Trophoblast cell (in vitro differentiated cells and primary cell): Measurements from ENCODE around the gene UBA6.
A peak's percentile ranks its signal among the peaks of the same experiment; 100 is the strongest.

Experiments used
- DNase-seq, 2 donors: peaks; one replicate each; pipeline ENCODE4 v3.0.0-alpha.2; 2016
- H2AFZ ChIP-seq: 2 replicates; pipeline ENCODE4 v1.6.1; 2013; ENCODE audit warnings: low read length, moderate library complexity, mild to moderate bottlenecking; ENCODE audit not compliant: insufficient read depth, poor library complexity
- H2AK5ac ChIP-seq: 2 replicates; pipeline ENCODE4 v1.6.1; 2013; ENCODE audit warnings: mild to moderate bottlenecking, low read length
- H2BK120ac ChIP-seq: 2 replicates; pipeline ENCODE4 v1.6.1; 2013; ENCODE audit warnings: low read length, mild to moderate bottlenecking, moderate library complexity; ENCODE audit not compliant: insufficient read depth, poor library complexity
- H2BK12ac ChIP-seq: 2 replicates; pipeline ENCODE4 v1.6.1; 2013; ENCODE audit warnings: mild to moderate bottlenecking, low read length, moderate library complexity
- H2BK5ac ChIP-seq: 2 replicates; pipeline ENCODE4 v1.6.1; 2013; ENCODE audit warnings: low read length, low read depth, moderate library complexity, mild to moderate bottlenecking; ENCODE audit not compliant: poor library complexity
- H3K14ac ChIP-seq: 2 replicates; pipeline ENCODE4 v1.6.1; 2013; ENCODE audit warnings: mild to moderate bottlenecking, low read length
- H3K18ac ChIP-seq: 2 replicates; pipeline ENCODE4 v1.6.1; 2013; ENCODE audit warnings: mild to moderate bottlenecking, low read length
- H3K23ac ChIP-seq: 2 replicates; pipeline ENCODE4 v1.6.1; 2013; ENCODE audit warnings: low read length
- H3K27ac ChIP-seq: 2 replicates; pipeline ENCODE4 v1.5.1; 2013; ENCODE audit warnings: low read depth, mild to moderate bottlenecking, inconsistent platforms, low read length, moderate library complexity
- H3K27me3 ChIP-seq: 2 replicates; pipeline ENCODE4 v1.6.1; 2013; ENCODE audit warnings: inconsistent platforms, mild to moderate bottlenecking, low read length, moderate library complexity; ENCODE audit not compliant: insufficient read depth
- H3K36me3 ChIP-seq, 2 experiments: 1 replicate in 1 of 2; 2 replicates in 1 of 2; pipeline ENCODE4 v1.6.1; 2013; ENCODE audit warnings: low read length in 2 of 2, mild to moderate bottlenecking in 2 of 2, moderate library complexity in 1 of 2; ENCODE audit not compliant: insufficient read depth in 2 of 2, control insufficient read depth in 1 of 2
- H3K4ac ChIP-seq: 2 replicates; pipeline ENCODE4 v1.6.1; 2013; ENCODE audit warnings: low read depth, mild to moderate bottlenecking, low read length, moderate library complexity
- H3K4me1 ChIP-seq, 2 experiments: 1 replicate in 1 of 2; 2 replicates in 1 of 2; pipeline ENCODE4 v1.6.1; 2013; ENCODE audit warnings: low read length in 2 of 2, mild to moderate bottlenecking in 2 of 2, moderate library complexity in 1 of 2; ENCODE audit not compliant: insufficient read depth in 2 of 2, control insufficient read depth in 1 of 2
- H3K4me2 ChIP-seq: 2 replicates; pipeline ENCODE4 v1.6.1; 2013; ENCODE audit warnings: inconsistent platforms, mild to moderate bottlenecking, low read length, moderate library complexity
- H3K4me3 ChIP-seq: 2 replicates; pipeline ENCODE4 v1.5.1; 2013; ENCODE audit warnings: mild to moderate bottlenecking, low read depth, low read length, inconsistent platforms
- H3K79me1 ChIP-seq: one replicate; pipeline ENCODE4 v1.6.1; 2013; ENCODE audit warnings: low read length
- H3K79me2 ChIP-seq: 2 replicates; pipeline ENCODE4 v1.6.1; 2013; ENCODE audit warnings: low read length, mild to moderate bottlenecking; ENCODE audit not compliant: control insufficient read depth, insufficient read depth, poor library complexity
- H3K9ac ChIP-seq: 2 replicates; pipeline ENCODE4 v1.6.1; 2013; ENCODE audit warnings: mild to moderate bottlenecking, low read length
- H3K9me3 ChIP-seq: 2 replicates; pipeline ENCODE4 v1.6.1; 2013; ENCODE audit warnings: low read depth, mild to moderate bottlenecking, control low read depth, inconsistent platforms, low read length; ENCODE audit not compliant: insufficient read depth
- H4K12ac ChIP-seq: 2 replicates; pipeline ENCODE4 v1.6.1; 2013; ENCODE audit warnings: low read depth, mild to moderate bottlenecking, low read length, moderate library complexity
- H4K8ac ChIP-seq: 2 replicates; pipeline ENCODE4 v1.6.1; 2013; ENCODE audit warnings: low read depth, mild to moderate bottlenecking, low read length, moderate library complexity
- H4K91ac ChIP-seq: one replicate; pipeline ENCODE4 v1.6.1; 2013; ENCODE audit warnings: low read depth, mild to moderate bottlenecking, low read length, moderate library complexity
- WGBS: extraction: QIAGEN DNeasy Blood & Tissue Kit; methylation state at CpG from one replicate; pipeline ENCODE4 v1.1.7; 2013; ENCODE audit warnings: missing lambda C conversion rate; ENCODE audit not compliant: insufficient read length, insufficient coverage; ENCODE audit errors: extremely low coverage; 5-methylcytosine and 5-hydroxymethylcytosine counted together

UBA6 gene

GRCh38 chr4:67573193-67573592 is 127.8 kb downstream of the UBA6 start:
- no peaks in the 10 kb centered on the region for H3K79me2 ChIP-seq
- no peak overlapping the region for H3K4ac ChIP-seq
- H3K9ac ChIP-seq: no peak overlapping the region
- H3K4me1 ChIP-seq: no peaks in the 10 kb centered on the region
- DNase-seq: no peak
- no peak overlapping the region for H4K12ac ChIP-seq
- no peaks in the 10 kb centered on the region for H3K9me3 ChIP-seq
- no peaks in the 10 kb centered on the region for H3K27me3 ChIP-seq
- no peaks in the 10 kb centered on the region for H3K36me3 ChIP-seq
- H2BK120ac ChIP-seq: no peak overlapping the region
- no peak overlapping the region for H3K4me2 ChIP-seq
- H3K14ac ChIP-seq: no peak overlapping the region
- H4K91ac ChIP-seq: no peak overlapping the region
- H3K23ac ChIP-seq: no peak overlapping the region
- H2BK12ac ChIP-seq: no peak overlapping the region
- H4K8ac ChIP-seq: no peak overlapping the region
- H2BK5ac ChIP-seq: no peak overlapping the region
- no peak overlapping the region for H2AFZ ChIP-seq
- H3K4me3 ChIP-seq: no peak overlapping the region
- H3K18ac ChIP-seq: no peak overlapping the region
- H2AK5ac ChIP-seq: no peak overlapping the region
- no peaks in the 10 kb centered on the region for H3K79me1 ChIP-seq
- no peak overlapping the region for H3K27ac ChIP-seq

GRCh38 chr4:67571975-67572374 is 129.0 kb downstream of the UBA6 start:
- Histone ChIP-seq H3K79me2 (no peaks in the 10 kb centered on the region), H3K27ac (no peak overlapping the region), H3K4me1 (no peaks in the 10 kb centered on the region), H2AK5ac (no peak overlapping the region), H3K79me1 (no peaks in the 10 kb centered on the region), H3K4me2 (no peak overlapping the region), H3K27me3 (no peaks in the 10 kb centered on the region), H3K18ac (no peak overlapping the region), H3K9me3 (no peaks in the 10 kb centered on the region), H4K8ac (no peak overlapping the region), H4K12ac (no peak overlapping the region), H3K36me3 (no peaks in the 10 kb centered on the region), H3K4me3 (no peak overlapping the region), H2AFZ (no peak overlapping the region), H2BK5ac (no peak overlapping the region), H4K91ac (no peak overlapping the region), H3K9ac (no peak overlapping the region), H3K23ac (no peak overlapping the region), H3K14ac (no peak overlapping the region), H2BK12ac (no peak overlapping the region), H2BK120ac (no peak overlapping the region), H3K4ac (no peak overlapping the region)
- DNase-seq: no peak
- no CpG with 5 or more reads among the region's 1 CpG for WGBS

GRCh38 chr4:67570537-67570936 is 130.4 kb downstream of the UBA6 start:
- no peak overlapping the region for H3K9ac ChIP-seq
- no peak overlapping the region for H4K8ac ChIP-seq
- no peak overlapping the region for H2BK5ac ChIP-seq
- no peak overlapping the region for H3K27ac ChIP-seq
- H3K4me2 ChIP-seq: no peak overlapping the region
- H4K12ac ChIP-seq: no peak overlapping the region
- H3K4ac ChIP-seq: no peak overlapping the region
- H3K4me1 ChIP-seq: no peaks in the 10 kb centered on the region
- no peaks in the 10 kb centered on the region for H3K36me3 ChIP-seq
- no peaks in the 10 kb centered on the region for H3K79me1 ChIP-seq
- no peak overlapping the region for H2BK120ac ChIP-seq
- no peak for DNase-seq
- WGBS: no CpG with 5 or more reads among the region's 1 CpG
- no peak overlapping the region for H3K23ac ChIP-seq
- H3K4me3 ChIP-seq: no peak overlapping the region
- no peak overlapping the region for H2AFZ ChIP-seq
- no peaks in the 10 kb centered on the region for H3K79me2 ChIP-seq
- H3K18ac ChIP-seq: no peak overlapping the region
- no peak overlapping the region for H3K14ac ChIP-seq
- H2AK5ac ChIP-seq: no peak overlapping the region
- H3K9me3 ChIP-seq: no peaks in the 10 kb centered on the region
- no peak overlapping the region for H2BK12ac ChIP-seq
- H3K27me3 ChIP-seq: no peaks in the 10 kb centered on the region
- H4K91ac ChIP-seq: no peak overlapping the region

- no peak overlapping the region for H4K91ac ChIP-seq
These were observed 132.1 kb downstream of the UBA6 start for GRCh38 chr4:67568820-67569219.

More at GRCh38 chr4:67568820-67569219, 132.1 kb downstream of the UBA6 start:
- H2BK120ac ChIP-seq: no peak overlapping the region
- no peak overlapping the region for H3K27ac ChIP-seq
- no peak overlapping the region for H3K9ac ChIP-seq
- H3K27me3 ChIP-seq: no peaks in the 10 kb centered on the region
- no peak overlapping the region for H3K4me3 ChIP-seq
- H3K4ac ChIP-seq: no peak overlapping the region
- H2AK5ac ChIP-seq: no peak overlapping the region
- H3K4me1 ChIP-seq: no peaks in the 10 kb centered on the region
- no peak overlapping the region for H3K14ac ChIP-seq
- H4K8ac ChIP-seq: no peak overlapping the region
- no peaks in the 10 kb centered on the region for H3K36me3 ChIP-seq
- H2BK5ac ChIP-seq: no peak overlapping the region
- H3K18ac ChIP-seq: no peak overlapping the region
- H4K12ac ChIP-seq: no peak overlapping the region
- H3K79me1 ChIP-seq: no peaks in the 10 kb centered on the region
- H3K4me2 ChIP-seq: no peak overlapping the region
- no peak overlapping the region for H2BK12ac ChIP-seq
- no peak overlapping the region for H2AFZ ChIP-seq
- H3K9me3 ChIP-seq: no peaks in the 10 kb centered on the region
- no peak overlapping the region for H3K23ac ChIP-seq
- no peaks in the 10 kb centered on the region for H3K79me2 ChIP-seq
- peak in 1 of 2 donors; percentile 33 for DNase-seq
- WGBS: no CpG with 5 or more reads among the region's 2 CpGs
